Loucy (cell line): ENCODE results near the gene NNAT.
"Not testable (repeated sequence)": the region's sequence is repeated elsewhere in the genome, so short reads cannot be mapped to it uniquely, and the experiment has no call there.

Experiments used
- H2AFZ ChIP-seq: fragments of 200-600 bp; sonication (generic); 2 replicates; pipeline ENCODE4 v1.6.0; 2016; ENCODE audit warnings: antibody characterized with exemption, mild to moderate bottlenecking, low read length, moderate library complexity
- H3F3A ChIP-seq: fragments of 200-600 bp; 2 replicates; pipeline ENCODE4 v1.6.0; 2016; ENCODE audit warnings: antibody characterized with exemption, low read depth, mild to moderate bottlenecking
- H3K27me3 ChIP-seq: fragments of 200-600 bp; sonication (generic); 2 replicates; pipeline ENCODE4 v1.6.1; 2014; ENCODE audit warnings: low read length, mild to moderate bottlenecking; ENCODE audit not compliant: insufficient read depth, poor library complexity, severe bottlenecking
- H3K36me3 ChIP-seq: fragments of 200-600 bp; sonication (generic); 2 replicates; pipeline ENCODE4 v1.6.1; 2016; ENCODE audit warnings: low read length; ENCODE audit not compliant: insufficient read depth
- H3K4me1 ChIP-seq: fragments of 200-600 bp; sonication (generic); 2 replicates; pipeline ENCODE4 v1.5.1; 2014; ENCODE audit warnings: low read length, mild to moderate bottlenecking; ENCODE audit not compliant: insufficient read depth, poor library complexity, severe bottlenecking
- H3K4me2 ChIP-seq: fragments of 200-600 bp; sonication (generic); 2 replicates; pipeline ENCODE4 v1.6.0; 2014; ENCODE audit warnings: antibody characterized with exemption, low read length, low read depth, mild to moderate bottlenecking; ENCODE audit not compliant: poor library complexity, severe bottlenecking
- H3K4me3 ChIP-seq: fragments of 200-600 bp; sonication (generic); 2 replicates; pipeline ENCODE4 v1.5.1; 2014; ENCODE audit warnings: low read length, mild to moderate bottlenecking, mixed read lengths; ENCODE audit not compliant: poor library complexity, severe bottlenecking
- H3K79me2 ChIP-seq: fragments of 200-600 bp; sonication (generic); 2 replicates; pipeline ENCODE4 v1.6.1; 2014; ENCODE audit warnings: low read length; ENCODE audit not compliant: insufficient read depth
- H3K9ac ChIP-seq: fragments of 200-600 bp; sonication (generic); 2 replicates; pipeline ENCODE4 v1.6.0; 2014; ENCODE audit warnings: mild to moderate bottlenecking, low read depth, low read length, moderate library complexity; ENCODE audit not compliant: poor library complexity, severe bottlenecking
- H3K9me2 ChIP-seq: fragments of 200-600 bp; sonication (generic); replicated peaks from 2 replicates; pipeline ENCODE4 v1.6.1; 2016; ENCODE audit warnings: low read depth, low read length, mixed read lengths
- H3K9me3 ChIP-seq: fragments of 200-600 bp; sonication (generic); 2 replicates; pipeline ENCODE4 v1.6.1; 2014; ENCODE audit warnings: mild to moderate bottlenecking, antibody characterized with exemption, low read length, low read depth; ENCODE audit not compliant: insufficient read depth
- H4K20me1 ChIP-seq: fragments of 200-600 bp; sonication (generic); 2 replicates; pipeline ENCODE4 v1.6.0; 2014; ENCODE audit warnings: antibody characterized with exemption, low read length, mild to moderate bottlenecking; ENCODE audit not compliant: insufficient read depth, poor library complexity, severe bottlenecking
- CTCF ChIP-seq: fragments of 200-600 bp; sonication (generic); conservative IDR thresholded peaks from 2 replicates; pipeline ENCODE4 v1.5.1; 2014; ENCODE audit warnings: mild to moderate bottlenecking, antibody characterized with exemption, low read length
- EZH2phosphoT487 ChIP-seq: fragments of 200-600 bp; IDR thresholded peaks from 2 replicates; pipeline ENCODE4 v1.6.1; 2018; ENCODE audit warnings: antibody characterized with exemption, mild to moderate bottlenecking, moderate library complexity, borderline replicate concordance

Gene NNAT

GRCh38 chr20:37552415-37552814 lies 31.4 kb downstream of the NNAT start:
- Histone ChIP-seq H3K4me3 (no peak overlapping the region), H3K36me3 (no peaks in the 10 kb centered on the region), H3K27me3 (no peaks in the 10 kb centered on the region), H3K4me2 (no peak overlapping the region), H4K20me1 (no peaks in the 10 kb centered on the region), H3K79me2 (no peaks in the 10 kb centered on the region), H3K9me2 (no peaks in the 10 kb centered on the region), H3F3A (no peaks in the 10 kb centered on the region), H3K9me3 (no peaks in the 10 kb centered on the region), H3K4me1 (no peaks in the 10 kb centered on the region), H2AFZ (no peak overlapping the region), H3K9ac (no peak overlapping the region)
- TF ChIP-seq CTCF, result no peak

- not testable (repeated sequence) for H3K4me1 ChIP-seq, H3K79me2 ChIP-seq, H3K9ac ChIP-seq, H3F3A ChIP-seq, H3K4me2 ChIP-seq, H3K9me2 ChIP-seq, H3K9me3 ChIP-seq, H3K27me3 ChIP-seq, H2AFZ ChIP-seq, H4K20me1 ChIP-seq, H3K4me3 ChIP-seq, H3K36me3 ChIP-seq
Observed at GRCh38 chr20:37554721-37555298, 33.8 kb downstream of the NNAT start.

GRCh38 chr20:37556538-37556937 lies 35.5 kb downstream of the NNAT start:
- no peak overlapping the region for H3K4me3 ChIP-seq
- no peaks in the 10 kb centered on the region for H3K9me2 ChIP-seq
- H3K9ac ChIP-seq, result no peak overlapping the region
- no peaks in the 10 kb centered on the region for H3K9me3 ChIP-seq
- no peaks in the 10 kb centered on the region for H3K4me1 ChIP-seq
- H3K27me3 ChIP-seq, result no peaks in the 10 kb centered on the region
- H3K36me3 ChIP-seq, result no peaks in the 10 kb centered on the region
- H2AFZ ChIP-seq, result no peak overlapping the region
- no peaks in the 10 kb centered on the region for H4K20me1 ChIP-seq
- no peak overlapping the region for H3K4me2 ChIP-seq
- no peak for TF ChIP-seq CTCF
- no peak for TF ChIP-seq EZH2phosphoT487
- no peaks in the 10 kb centered on the region for H3K79me2 ChIP-seq
- H3F3A ChIP-seq, result no peaks in the 10 kb centered on the region

GRCh38 chr20:37558306-37558705 lies 37.3 kb downstream of the NNAT start:
- no peaks in the 10 kb centered on the region for H3K4me1 ChIP-seq
- no peaks in the 10 kb centered on the region for H4K20me1 ChIP-seq
- no peak overlapping the region for H3K9ac ChIP-seq
- no peaks in the 10 kb centered on the region for H3K36me3 ChIP-seq
- TF ChIP-seq CTCF, result no peak
- no peak for TF ChIP-seq EZH2phosphoT487
- H3K79me2 ChIP-seq, result no peaks in the 10 kb centered on the region
- H3K4me2 ChIP-seq, result no peak overlapping the region
- no peaks in the 10 kb centered on the region for H3K27me3 ChIP-seq
- no peaks in the 10 kb centered on the region for H3K9me2 ChIP-seq
- H3F3A ChIP-seq, result no peaks in the 10 kb centered on the region
- no peak overlapping the region for H3K4me3 ChIP-seq
- H2AFZ ChIP-seq, result no peak overlapping the region
- no peaks in the 10 kb centered on the region for H3K9me3 ChIP-seq
